Left ventricle myocardium superior (tissue), 1 donor: ENCODE measurements around the gene GPNMB. TPM values are rescaled to one million over a fixed set of nuclear protein-coding genes. Genes with fewer than 3 reads are reported as not detected.
A peak's percentile ranks its signal among the peaks of the same experiment; 100 is the strongest.
"Not testable (repeated sequence)": the region's sequence is repeated elsewhere in the genome, so short reads cannot be mapped to it uniquely, and the experiment has no call there.

Experiments
- ATAC-seq: fragments of 200-7000 bp; cut with Tn5 transposase; one replicate; pipeline ENCODE4 v1.9.1; 2020; ENCODE audit warnings: mild to moderate bottlenecking, moderate library complexity
- DNase-seq: peaks from one replicate; pipeline ENCODE4 v3.0.0-alpha.2; 2020
- intact Hi-C: fragments of 100-400 bp; cut with micrococcal nuclease; formaldehyde crosslinking; loops from one replicate; pipeline ENCODE4 v1.11.0; 2022
- total RNA-seq: library from RNA; stranded (reverse); fragmentation: NEBNext Ultra II Directional; extraction: Animal tissue kit (Norgen Biotek cat#: 25700); gene quantifications from one replicate; pipeline ENCODE4 v1.2.1, GENCODE V29; 2021
- donor health status: DM: no; HTN: yes; CAD: no; lungs with severe emphysema.

The GPNMB gene
- total RNA-seq, 1 donor from 2014 or later = 339 TPM

- intact Hi-C loops = no loop called here
Observed at GRCh38 chr7:23292623-23293022, 46.0 kb downstream of the GPNMB start.

GRCh38 chr7:23293500-23294073, 47.0 kb downstream of the GPNMB start:
- no peak for ATAC-seq
- intact Hi-C loops = no loop called here
- DNase-seq = no peak

More at GRCh38 chr7:23292623-23293022, 46.0 kb downstream of the GPNMB start:
- ATAC-seq (no peak), DNase-seq (no peak)

DNA sequence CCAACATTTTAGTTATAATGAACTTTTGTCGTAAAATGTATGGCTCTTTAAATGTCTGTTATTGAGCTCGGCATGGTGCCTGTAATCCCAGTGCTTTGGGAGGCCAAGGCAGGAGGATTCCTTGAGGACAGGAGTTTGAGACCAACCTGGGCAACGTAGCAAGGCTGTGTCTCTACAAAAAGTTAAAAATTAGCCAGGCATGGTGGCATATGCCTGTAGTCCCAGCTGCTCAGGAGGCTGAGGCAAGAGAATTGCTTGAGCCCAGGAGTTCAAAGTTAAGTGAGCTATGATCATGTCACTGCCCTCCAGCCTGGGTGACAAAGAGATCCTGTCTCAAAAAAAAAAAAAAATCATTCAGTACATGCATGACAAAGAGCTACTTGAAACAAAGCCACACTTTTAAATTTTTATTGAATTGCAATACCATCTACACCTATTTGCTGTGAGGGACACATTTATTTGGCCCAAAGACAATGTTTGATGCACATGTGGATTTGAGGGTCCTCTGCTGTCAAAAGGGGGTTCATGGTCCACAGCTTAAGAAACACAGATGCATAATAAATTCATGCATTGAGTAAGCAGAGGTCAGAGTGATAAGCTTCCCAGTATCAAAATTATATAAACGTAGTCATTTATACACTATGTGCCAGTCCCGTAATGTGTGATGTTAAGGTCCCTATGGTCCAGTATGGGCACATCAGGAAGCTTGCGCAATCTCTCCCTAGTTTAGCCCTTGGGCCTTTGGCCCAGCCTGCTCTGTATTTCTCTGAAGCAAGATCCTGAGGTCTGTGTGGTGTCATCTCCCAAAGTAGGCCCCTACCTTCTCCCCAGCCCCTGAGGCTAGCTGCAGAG, 48.2 kb downstream of the GPNMB start:
- ATAC-seq = no peak
- intact Hi-C loops = no loop called here
- no peak for DNase-seq

DNA sequence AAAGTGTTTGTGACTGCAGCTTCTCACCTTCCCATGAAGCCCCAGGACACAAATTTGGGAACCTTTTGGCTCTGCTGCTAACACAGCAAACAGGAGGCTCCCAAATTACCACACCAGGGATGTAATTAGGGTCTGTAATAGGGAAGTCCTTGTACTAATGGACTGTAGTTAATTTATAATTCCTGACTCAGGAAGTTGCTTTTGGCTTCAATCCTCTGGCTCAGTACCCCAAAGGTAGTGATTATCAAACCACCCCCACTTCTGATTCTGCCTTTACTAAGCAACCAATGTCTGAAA, 48.8 kb downstream of the GPNMB start:
- no peak for ATAC-seq
- intact Hi-C loops = no loop called here
- DNase-seq = no peak

DNA sequence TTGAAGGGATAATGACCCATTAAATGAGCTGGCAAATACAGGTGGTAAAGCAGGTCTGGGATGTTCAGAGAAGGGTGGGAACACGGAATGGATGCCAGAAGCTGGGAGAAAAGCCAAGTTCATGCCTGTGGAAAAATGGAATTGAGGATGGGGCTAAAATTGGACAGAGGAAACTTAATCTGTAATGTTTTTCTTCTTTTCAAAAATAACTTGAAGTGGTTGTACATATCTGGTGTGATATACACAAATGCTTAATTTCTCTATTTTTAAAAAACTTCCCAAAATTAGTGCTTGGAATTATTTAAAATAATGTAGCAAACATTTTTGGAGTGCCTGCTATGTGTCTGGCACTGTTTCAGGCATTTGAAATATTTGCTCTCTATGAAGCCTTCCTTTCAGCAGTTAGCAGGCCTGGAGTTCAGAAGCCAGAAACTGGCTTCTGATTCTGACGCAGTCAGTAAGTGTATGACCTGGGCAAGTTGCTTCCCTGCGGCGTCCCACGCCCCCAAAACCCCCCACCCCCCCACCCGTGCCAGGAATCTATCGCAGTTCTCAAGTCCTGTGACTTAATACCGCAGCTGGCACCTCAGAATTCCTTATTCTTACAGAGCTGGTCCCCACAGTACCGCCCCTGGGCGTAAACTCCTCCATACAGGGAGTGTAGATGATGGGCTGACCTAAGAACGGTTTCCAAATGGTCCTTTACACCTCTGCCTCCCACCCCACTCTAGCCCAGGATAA, 51.7 kb downstream of the GPNMB start:
- DNase-seq (no peak), ATAC-seq (peak; percentile 20)
- intact Hi-C loops = no loop called here

GRCh38 chr7:23298885-23299769, 52.6 kb downstream of the GPNMB start, which contains the start of gene MALSU1:
TSS of gene MALSU1 (plus strand) at chr7:23299339. CDS start at chr7:23299353, 14 bp downstream.
- intact Hi-C loops = no loop called here
- ATAC-seq (peak; percentile 100), DNase-seq (peak; percentile 98)

DNA sequence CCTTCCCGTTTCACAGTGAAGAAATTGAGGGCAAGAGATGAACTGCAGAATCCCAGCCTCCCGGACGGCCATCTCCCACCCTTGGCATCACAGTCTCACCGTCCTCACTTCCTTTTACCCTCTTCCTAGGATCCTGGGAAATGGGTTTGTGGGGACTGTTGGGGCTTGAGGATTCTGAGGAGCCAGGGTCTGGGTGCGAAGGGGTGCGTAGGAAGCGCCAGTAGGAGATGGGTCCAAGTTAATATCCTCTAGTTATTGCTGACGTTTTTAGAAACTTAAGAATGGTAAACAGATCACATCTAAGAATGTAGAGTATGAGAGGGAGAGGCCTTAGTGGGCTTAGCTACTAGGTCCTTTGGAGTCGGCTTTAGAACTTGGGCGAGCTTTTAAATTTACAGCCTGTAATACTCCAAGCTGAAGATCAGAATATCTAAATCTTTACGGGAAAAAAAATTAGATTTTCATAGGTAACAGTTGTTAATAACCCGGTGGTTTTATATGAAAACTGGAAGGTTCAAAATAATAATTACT, 53.3 kb downstream of the GPNMB start:
- ATAC-seq (no peak), DNase-seq (no peak)
- intact Hi-C loops = no loop called here

DNA sequence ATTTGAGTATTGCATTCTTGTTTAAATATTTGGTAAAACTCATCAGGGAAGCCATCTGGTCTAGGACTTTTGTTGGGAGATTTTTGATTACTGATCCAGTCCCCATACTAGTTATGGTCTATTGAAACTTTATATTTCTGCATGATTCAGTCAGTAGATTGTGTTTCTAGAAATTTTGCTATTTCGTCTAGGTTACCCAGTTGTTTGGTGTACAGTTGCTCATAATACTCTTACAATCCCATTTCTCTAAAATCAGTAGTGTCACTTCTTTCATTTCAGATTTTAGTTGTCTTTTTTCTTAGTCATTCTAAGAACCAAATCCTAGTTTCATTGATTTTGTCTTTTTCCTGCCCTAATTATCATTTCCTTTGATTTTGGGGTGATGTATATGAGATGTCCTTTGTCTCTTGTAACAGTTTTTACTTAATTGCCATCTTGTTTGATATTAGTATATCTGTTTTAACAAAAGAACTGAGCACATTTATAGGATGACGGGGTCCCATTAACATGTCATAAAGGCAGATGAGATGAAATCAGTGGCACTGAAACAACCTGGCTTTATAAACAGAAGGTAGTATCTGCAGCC, 60.5 kb downstream of the GPNMB start:
- no peak for DNase-seq
- no peak for ATAC-seq
- intact Hi-C loops = no loop called here

GRCh38 chr7:23308754-23309153, 62.2 kb downstream of the GPNMB start:
- no peak for DNase-seq
- ATAC-seq = no peak
- intact Hi-C loops = no loop called here

DNA sequence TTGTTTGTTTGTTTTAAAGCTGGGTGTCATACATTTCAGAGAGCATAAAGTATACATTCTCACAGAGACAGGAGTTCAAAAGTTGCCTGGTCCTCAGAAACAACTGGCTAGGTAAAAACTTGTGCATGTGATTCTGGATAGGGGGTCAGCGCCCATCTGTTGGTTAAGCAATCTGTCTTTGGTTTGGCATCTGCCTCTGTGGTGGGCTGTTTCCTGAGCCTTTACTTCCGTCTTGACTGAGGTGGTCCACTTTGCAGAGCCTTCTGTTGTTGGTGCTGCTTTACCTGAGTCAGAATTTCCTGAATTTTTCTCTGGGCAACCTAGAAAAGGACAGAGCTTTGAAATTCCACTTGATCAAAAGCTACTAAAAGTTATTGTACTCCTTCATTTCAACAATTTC, 65.6 kb downstream of the GPNMB start:
- DNase-seq, ATAC-seq, intact Hi-C loops: not testable (repeated sequence)

GRCh38 chr7:23315366-23315765, 68.8 kb downstream of the GPNMB start:
- intact Hi-C loops = no loop called here
- no peak for ATAC-seq
- no peak for DNase-seq

Other genes starting within 250 kb of the GPNMB start
- 39.6 TPM for gene HYCC1, start 232.6 kb upstream of the GPNMB start, total RNA-seq
- gene KLHL7, start 141.0 kb upstream of the GPNMB start, total RNA-seq = 195 TPM
- gene NUP42, start 64.7 kb upstream of the GPNMB start, total RNA-seq = 26.6 TPM
- 123 TPM for gene MALSU1, start 52.6 kb downstream of the GPNMB start, total RNA-seq
- not detected for gene IGF2BP3, start 223.7 kb downstream of the GPNMB start, total RNA-seq